Measurements from ENCODE around the gene TRAPPC11.

TRAPPC11 gene

GRCh38 chr4:183729430-183730328, 70.6 kb downstream of the TRAPPC11 start:
- TF ChIP-seq PATZ1 (CRISPR knock-in tag; IDR thresholded peaks at IDR 0.05; ENCODE audit: borderline replicate concordance) (no peak), ISL1 (CRISPR knock-in tag; IDR thresholded peaks at IDR 0.05) (no peak), ZNF565 (CRISPR knock-in tag; conservative IDR thresholded peaks at IDR 0.05; ENCODE audit: low read depth) (no peak), PPARA (CRISPR knock-in tag; IDR thresholded peaks at IDR 0.05; ENCODE audit: borderline replicate concordance) (no peak), ESRRG (CRISPR knock-in tag; IDR thresholded peaks at IDR 0.05) (no peak), ZFP3 (CRISPR knock-in tag; IDR thresholded peaks at IDR 0.05) (no peak), CSDC2 (CRISPR knock-in tag; IDR thresholded peaks at IDR 0.05) (no peak), ZFP30 (CRISPR knock-in tag; IDR thresholded peaks at IDR 0.05) (no peak), ZNF70 (CRISPR knock-in tag; IDR thresholded peaks at IDR 0.05) (no peak), SNAI2 (CRISPR knock-in tag; IDR thresholded peaks at IDR 0.05) (no peak)
- TF ChIP-seq, protein P1, sequence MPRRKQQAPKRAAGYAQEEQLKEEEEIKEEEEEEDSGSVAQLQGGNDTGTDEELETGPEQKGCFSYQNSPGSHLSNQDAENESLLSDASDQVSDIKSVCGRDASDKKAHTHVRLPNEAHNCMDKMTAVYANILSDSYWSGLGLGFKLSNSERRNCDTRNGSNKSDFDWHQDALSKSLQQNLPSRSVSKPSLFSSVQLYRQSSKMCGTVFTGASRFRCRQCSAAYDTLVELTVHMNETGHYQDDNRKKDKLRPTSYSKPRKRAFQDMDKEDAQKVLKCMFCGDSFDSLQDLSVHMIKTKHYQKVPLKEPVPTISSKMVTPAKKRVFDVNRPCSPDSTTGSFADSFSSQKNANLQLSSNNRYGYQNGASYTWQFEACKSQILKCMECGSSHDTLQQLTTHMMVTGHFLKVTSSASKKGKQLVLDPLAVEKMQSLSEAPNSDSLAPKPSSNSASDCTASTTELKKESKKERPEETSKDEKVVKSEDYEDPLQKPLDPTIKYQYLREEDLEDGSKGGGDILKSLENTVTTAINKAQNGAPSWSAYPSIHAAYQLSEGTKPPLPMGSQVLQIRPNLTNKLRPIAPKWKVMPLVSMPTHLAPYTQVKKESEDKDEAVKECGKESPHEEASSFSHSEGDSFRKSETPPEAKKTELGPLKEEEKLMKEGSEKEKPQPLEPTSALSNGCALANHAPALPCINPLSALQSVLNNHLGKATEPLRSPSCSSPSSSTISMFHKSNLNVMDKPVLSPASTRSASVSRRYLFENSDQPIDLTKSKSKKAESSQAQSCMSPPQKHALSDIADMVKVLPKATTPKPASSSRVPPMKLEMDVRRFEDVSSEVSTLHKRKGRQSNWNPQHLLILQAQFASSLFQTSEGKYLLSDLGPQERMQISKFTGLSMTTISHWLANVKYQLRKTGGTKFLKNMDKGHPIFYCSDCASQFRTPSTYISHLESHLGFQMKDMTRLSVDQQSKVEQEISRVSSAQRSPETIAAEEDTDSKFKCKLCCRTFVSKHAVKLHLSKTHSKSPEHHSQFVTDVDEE (CRISPR knock-in tag; IDR thresholded peaks at IDR 0.05) = no peak
- TF ChIP-seq, protein P2, sequence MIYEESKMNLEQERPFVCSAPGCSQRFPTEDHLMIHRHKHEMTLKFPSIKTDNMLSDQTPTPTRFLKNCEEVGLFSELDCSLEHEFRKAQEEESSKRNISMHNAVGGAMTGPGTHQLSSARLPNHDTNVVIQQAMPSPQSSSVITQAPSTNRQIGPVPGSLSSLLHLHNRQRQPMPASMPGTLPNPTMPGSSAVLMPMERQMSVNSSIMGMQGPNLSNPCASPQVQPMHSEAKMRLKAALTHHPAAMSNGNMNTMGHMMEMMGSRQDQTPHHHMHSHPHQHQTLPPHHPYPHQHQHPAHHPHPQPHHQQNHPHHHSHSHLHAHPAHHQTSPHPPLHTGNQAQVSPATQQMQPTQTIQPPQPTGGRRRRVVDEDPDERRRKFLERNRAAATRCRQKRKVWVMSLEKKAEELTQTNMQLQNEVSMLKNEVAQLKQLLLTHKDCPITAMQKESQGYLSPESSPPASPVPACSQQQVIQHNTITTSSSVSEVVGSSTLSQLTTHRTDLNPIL (CRISPR knock-in tag; IDR thresholded peaks at IDR 0.05; ENCODE audit: low read depth) = no peak
- ATAC-seq = no peak; the same call in 2 of the 3 replicates

- ATAC-seq = no peak
- no peak for TF ChIP-seq OSR1 (CRISPR knock-in tag; IDR thresholded peaks at IDR 0.05)
- TF ChIP-seq, protein P1 (CRISPR knock-in tag; IDR thresholded peaks at IDR 0.05) = no peak
- no peak for TF ChIP-seq ZNF565 (CRISPR knock-in tag; conservative IDR thresholded peaks at IDR 0.05; ENCODE audit: low read depth)
- no peak for TF ChIP-seq TCF4 (CRISPR knock-in tag; IDR thresholded peaks at IDR 0.05; ENCODE audit: borderline replicate concordance)
- TF ChIP-seq ZNF8 (CRISPR knock-in tag; IDR thresholded peaks at IDR 0.05) = no peak
- TF ChIP-seq PPARA (CRISPR knock-in tag; IDR thresholded peaks at IDR 0.05; ENCODE audit: borderline replicate concordance) = no peak
- TF ChIP-seq TOX (CRISPR knock-in tag; IDR thresholded peaks at IDR 0.05; ENCODE audit: borderline replicate concordance) = no peak
- no peak for TF ChIP-seq RARB (CRISPR knock-in tag; IDR thresholded peaks at IDR 0.05)
- TF ChIP-seq ZFP30 (CRISPR knock-in tag; IDR thresholded peaks at IDR 0.05) = no peak
- TF ChIP-seq, protein P3, sequence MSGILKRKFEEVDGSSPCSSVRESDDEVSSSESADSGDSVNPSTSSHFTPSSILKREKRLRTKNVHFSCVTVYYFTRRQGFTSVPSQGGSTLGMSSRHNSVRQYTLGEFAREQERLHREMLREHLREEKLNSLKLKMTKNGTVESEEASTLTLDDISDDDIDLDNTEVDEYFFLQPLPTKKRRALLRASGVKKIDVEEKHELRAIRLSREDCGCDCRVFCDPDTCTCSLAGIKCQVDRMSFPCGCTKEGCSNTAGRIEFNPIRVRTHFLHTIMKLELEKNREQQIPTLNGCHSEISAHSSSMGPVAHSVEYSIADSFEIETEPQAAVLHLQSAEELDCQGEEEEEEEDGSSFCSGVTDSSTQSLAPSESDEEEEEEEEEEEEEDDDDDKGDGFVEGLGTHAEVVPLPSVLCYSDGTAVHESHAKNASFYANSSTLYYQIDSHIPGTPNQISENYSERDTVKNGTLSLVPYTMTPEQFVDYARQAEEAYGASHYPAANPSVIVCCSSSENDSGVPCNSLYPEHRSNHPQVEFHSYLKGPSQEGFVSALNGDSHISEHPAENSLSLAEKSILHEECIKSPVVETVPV (CRISPR knock-in tag; IDR thresholded peaks at IDR 0.05) = no peak
- TF ChIP-seq ARNTL (CRISPR knock-in tag; IDR thresholded peaks at IDR 0.05; ENCODE audit: borderline replicate concordance, low read depth) = no peak
- no peak for TF ChIP-seq ZC3H10 (CRISPR knock-in tag; IDR thresholded peaks at IDR 0.05)
- no peak for TF ChIP-seq POU6F1 (CRISPR knock-in tag; IDR thresholded peaks at IDR 0.05; ENCODE audit: borderline replicate concordance, low read depth)
- TF ChIP-seq ZNF70 (CRISPR knock-in tag; IDR thresholded peaks at IDR 0.05) = no peak
- TF ChIP-seq SNAI2 (CRISPR knock-in tag; IDR thresholded peaks at IDR 0.05) = no peak
- no peak for TF ChIP-seq CSDC2 (CRISPR knock-in tag; IDR thresholded peaks at IDR 0.05)
- TF ChIP-seq ISL1 (CRISPR knock-in tag; IDR thresholded peaks at IDR 0.05) = no peak
These were observed 73.2 kb downstream of the TRAPPC11 start for GRCh38 chr4:183732296-183732695.

Data from SK-N-SH treated with all-trans-retinoic acid at 6 μM for 48 hours (cell line).